ENCODE results near the gene FILIP1L.

The FILIP1L gene

DNA sequence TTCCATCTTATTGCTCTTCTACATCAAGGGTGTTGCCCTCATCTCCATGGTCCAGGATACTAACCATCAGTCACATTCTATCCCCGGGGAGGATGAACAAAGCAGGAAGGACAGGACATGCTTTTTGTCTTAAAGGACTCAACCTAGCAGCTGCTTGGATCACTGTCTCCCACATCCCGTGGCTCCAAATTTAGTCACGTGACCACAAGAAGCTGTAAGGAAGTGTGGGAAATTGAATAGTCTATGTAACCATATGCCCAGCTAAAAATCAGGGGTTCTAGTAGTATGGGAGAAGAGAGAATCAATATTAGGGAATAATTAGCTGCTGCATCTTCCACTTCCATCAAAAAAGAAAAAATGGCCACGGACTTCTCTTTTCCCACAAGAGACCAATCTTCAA is 314.9 kb downstream of the FILIP1L start:
- H3K27me3 ChIP-seq (ENCODE audit: insufficient read depth, low read length): no peaks in the 10 kb centered on the region
- no peak overlapping the region for H3K27ac ChIP-seq (ENCODE audit: low read depth, low read length)
- H3K4me3 ChIP-seq (ENCODE audit: low read depth, low read length): no peak overlapping the region
- no peaks in the 10 kb centered on the region for H3K79me2 ChIP-seq (ENCODE audit: control insufficient read depth, insufficient read depth, low read length, unreplicated experiment)
- peaks cover 14% of the 10 kb centered on the region for H3K36me3 ChIP-seq (ENCODE audit: insufficient read depth, low read length)
- no peak overlapping the region for H2AFZ ChIP-seq (ENCODE audit: low read length, unreplicated experiment)
- no peaks in the 10 kb centered on the region for H3K4me1 ChIP-seq (ENCODE audit: control insufficient read depth, insufficient read depth, low read length, unreplicated experiment)

DNA sequence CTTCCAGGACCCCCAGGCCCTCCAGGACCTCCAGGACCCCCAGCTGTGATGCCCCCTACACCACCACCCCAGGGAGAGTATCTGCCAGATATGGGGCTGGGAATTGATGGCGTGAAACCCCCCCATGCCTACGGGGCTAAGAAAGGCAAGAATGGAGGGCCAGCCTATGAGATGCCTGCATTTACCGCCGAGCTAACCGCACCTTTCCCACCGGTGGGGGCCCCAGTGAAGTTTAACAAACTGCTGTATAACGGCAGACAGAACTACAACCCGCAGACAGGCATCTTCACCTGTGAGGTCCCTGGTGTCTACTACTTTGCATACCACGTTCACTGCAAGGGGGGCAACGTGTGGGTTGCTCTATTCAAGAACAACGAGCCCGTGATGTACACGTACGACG is 318.7 kb downstream of the FILIP1L start:
- Histone ChIP-seq H3K4me1 (ENCODE audit: control insufficient read depth, insufficient read depth, low read length, unreplicated experiment) (no peaks in the 10 kb centered on the region), H3K79me2 (ENCODE audit: control insufficient read depth, insufficient read depth, low read length, unreplicated experiment) (no peaks in the 10 kb centered on the region), H3K36me3 (ENCODE audit: insufficient read depth, low read length) (peaks cover 20% of the 10 kb centered on the region), H2AFZ (ENCODE audit: low read length, unreplicated experiment) (no peak overlapping the region), H3K4me3 (ENCODE audit: low read depth, low read length) (no peak overlapping the region), H3K27me3 (ENCODE audit: insufficient read depth, low read length) (no peaks in the 10 kb centered on the region), H3K27ac (ENCODE audit: low read depth, low read length) (no peak overlapping the region)

DNA sequence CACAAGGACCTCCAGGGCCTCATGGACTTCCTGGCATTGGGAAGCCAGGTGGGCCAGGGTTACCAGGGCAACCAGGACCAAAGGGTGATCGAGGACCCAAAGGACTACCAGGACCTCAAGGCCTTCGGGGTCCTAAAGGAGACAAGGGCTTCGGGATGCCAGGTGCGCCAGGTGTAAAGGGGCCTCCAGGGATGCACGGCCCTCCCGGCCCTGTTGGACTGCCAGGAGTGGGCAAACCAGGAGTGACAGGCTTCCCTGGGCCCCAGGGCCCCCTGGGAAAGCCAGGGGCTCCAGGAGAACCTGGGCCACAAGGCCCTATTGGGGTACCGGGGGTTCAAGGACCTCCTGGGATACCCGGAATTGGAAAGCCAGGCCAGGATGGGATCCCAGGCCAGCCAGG is 319.8 kb downstream of the FILIP1L start:
- Histone ChIP-seq H2AFZ (ENCODE audit: low read length, unreplicated experiment) (no peak overlapping the region), H3K36me3 (ENCODE audit: insufficient read depth, low read length) (peaks cover 20% of the 10 kb centered on the region), H3K4me3 (ENCODE audit: low read depth, low read length) (no peak overlapping the region), H3K27me3 (ENCODE audit: insufficient read depth, low read length) (no peaks in the 10 kb centered on the region), H3K27ac (ENCODE audit: low read depth, low read length) (no peak overlapping the region), H3K79me2 (ENCODE audit: control insufficient read depth, insufficient read depth, low read length, unreplicated experiment) (no peaks in the 10 kb centered on the region), H3K4me1 (ENCODE audit: control insufficient read depth, insufficient read depth, low read length, unreplicated experiment) (no peaks in the 10 kb centered on the region)

DNA sequence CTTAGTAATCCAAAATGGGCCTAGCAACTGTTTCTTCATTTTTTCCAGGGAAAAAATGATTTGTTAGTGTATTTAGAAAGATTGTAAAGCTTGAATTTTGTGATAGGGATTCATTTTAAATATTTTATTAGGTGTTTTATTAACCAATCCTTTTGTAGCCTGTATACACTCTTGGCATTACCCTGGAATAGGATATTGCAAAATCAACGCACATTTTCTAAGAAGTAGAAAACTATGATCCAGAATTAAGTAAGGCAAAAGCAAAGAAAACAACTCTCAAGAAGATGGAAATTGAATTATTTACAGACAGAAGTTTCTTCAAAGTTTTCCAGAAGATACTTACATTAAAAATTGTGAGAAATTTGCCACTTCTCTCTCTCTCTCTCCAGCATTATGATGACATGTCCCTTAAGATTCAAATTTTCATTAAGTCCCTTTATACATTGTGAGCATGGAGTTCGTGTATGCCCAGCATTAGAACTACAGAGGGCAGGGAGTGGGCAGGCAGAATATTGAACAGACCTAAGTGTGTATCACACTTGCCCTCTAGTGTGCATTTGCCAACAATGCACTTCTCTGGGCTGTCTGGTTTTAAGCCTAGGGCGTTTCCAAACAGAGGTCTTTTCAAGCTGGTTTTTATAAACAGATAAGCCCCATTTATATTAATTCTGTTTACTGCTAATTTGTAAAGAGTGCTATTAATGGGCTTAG is 325.1 kb downstream of the FILIP1L start:
- no peaks in the 10 kb centered on the region for H3K27me3 ChIP-seq (ENCODE audit: insufficient read depth, low read length)
- H3K4me1 ChIP-seq (ENCODE audit: control insufficient read depth, insufficient read depth, low read length, unreplicated experiment): peaks cover 15% of the 10 kb centered on the region
- peaks cover 21% of the 10 kb centered on the region for H3K36me3 ChIP-seq (ENCODE audit: insufficient read depth, low read length)
- H3K4me3 ChIP-seq (ENCODE audit: low read depth, low read length): 0 out of 2 replicates have a peak overlapping the region, but pooled peaks have one; percentile 10
- H3K27ac ChIP-seq (ENCODE audit: low read depth, low read length): peak overlapping the region; percentile 22
- H3K79me2 ChIP-seq (ENCODE audit: control insufficient read depth, insufficient read depth, low read length, unreplicated experiment): no peaks in the 10 kb centered on the region
- H2AFZ ChIP-seq (ENCODE audit: low read length, unreplicated experiment): peak overlapping the region; percentile 40
